Measurements from ENCODE around the gene FLOT2. TPM values are rescaled to one million over a fixed set of nuclear protein-coding genes. Genes with fewer than 3 reads are reported as not detected.
A peak's percentile ranks its signal among the peaks of the same experiment; 100 is the strongest.

The FLOT2 gene
- total RNA-seq, 1 experiment from 2014 or later, result 23.1 TPM

- DNase-seq (no peak), ATAC-seq (no peak)
- Histone ChIP-seq H4K20me1 (ENCODE audit: low read length) (peaks cover 9% of the 10 kb centered on the region; the same call in 1 of the 2 replicates), H3K9ac (ENCODE audit: low read length) (peak overlapping the region; percentile 66), H3K9me3 (ENCODE audit: low read length) (no peaks in the 10 kb centered on the region), H3K4me3 (ENCODE audit: low read length) (no peak overlapping the region), H3K36me3 (ENCODE audit: low read depth, low read length) (peaks cover 47% of the 10 kb centered on the region), H3K4me1 (ENCODE audit: insufficient read depth, low read length) (peaks cover 18% of the 10 kb centered on the region), H2AFZ (ENCODE audit: low read length) (no peak overlapping the region), H3K79me2 (ENCODE audit: low read length) (peaks cover 38% of the 10 kb centered on the region), H3K27me3 (ENCODE audit: low read length) (no peaks in the 10 kb centered on the region), H3F3A (ENCODE audit: low read length, unreplicated experiment) (no peaks in the 10 kb centered on the region), H3K9me2 (replicated peaks; ENCODE audit: low read length) (no peaks in the 10 kb centered on the region), H3K4me2 (ENCODE audit: low read length) (no peak overlapping the region), H3K27ac (ENCODE audit: low read length) (peak overlapping the region; percentile 93)
- BruUV-seq (replicated peaks), result no TSS peak
- TF ChIP-seq EZH2 (IDR thresholded peaks at IDR 0.05; ENCODE audit: low read length, unreplicated experiment), result no peak
- no peak for TF ChIP-seq EZH2phosphoT487 (IDR thresholded peaks at IDR 0.05; ENCODE audit: borderline replicate concordance, low read length)
- TF ChIP-seq, protein P1, sequence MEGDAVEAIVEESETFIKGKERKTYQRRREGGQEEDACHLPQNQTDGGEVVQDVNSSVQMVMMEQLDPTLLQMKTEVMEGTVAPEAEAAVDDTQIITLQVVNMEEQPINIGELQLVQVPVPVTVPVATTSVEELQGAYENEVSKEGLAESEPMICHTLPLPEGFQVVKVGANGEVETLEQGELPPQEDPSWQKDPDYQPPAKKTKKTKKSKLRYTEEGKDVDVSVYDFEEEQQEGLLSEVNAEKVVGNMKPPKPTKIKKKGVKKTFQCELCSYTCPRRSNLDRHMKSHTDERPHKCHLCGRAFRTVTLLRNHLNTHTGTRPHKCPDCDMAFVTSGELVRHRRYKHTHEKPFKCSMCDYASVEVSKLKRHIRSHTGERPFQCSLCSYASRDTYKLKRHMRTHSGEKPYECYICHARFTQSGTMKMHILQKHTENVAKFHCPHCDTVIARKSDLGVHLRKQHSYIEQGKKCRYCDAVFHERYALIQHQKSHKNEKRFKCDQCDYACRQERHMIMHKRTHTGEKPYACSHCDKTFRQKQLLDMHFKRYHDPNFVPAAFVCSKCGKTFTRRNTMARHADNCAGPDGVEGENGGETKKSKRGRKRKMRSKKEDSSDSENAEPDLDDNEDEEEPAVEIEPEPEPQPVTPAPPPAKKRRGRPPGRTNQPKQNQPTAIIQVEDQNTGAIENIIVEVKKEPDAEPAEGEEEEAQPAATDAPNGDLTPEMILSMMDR (conservative IDR thresholded peaks at IDR 0.05; ENCODE audit: low read depth, low read length), result no peak
- intact Hi-C loops (cut with micrococcal nuclease), result loop anchor here (1.0 kb wide), 1 partner anchor 20 kb away; no protein-coding TSS in a partner anchor
- ChIA-PET POLR2A (ENCODE audit: unreplicated experiment) (no interaction called here), CTCF (no interaction called here)
Measured at GRCh38 chr17:28926366-28926765, 28.8 kb upstream of the FLOT2 start.

DNA sequence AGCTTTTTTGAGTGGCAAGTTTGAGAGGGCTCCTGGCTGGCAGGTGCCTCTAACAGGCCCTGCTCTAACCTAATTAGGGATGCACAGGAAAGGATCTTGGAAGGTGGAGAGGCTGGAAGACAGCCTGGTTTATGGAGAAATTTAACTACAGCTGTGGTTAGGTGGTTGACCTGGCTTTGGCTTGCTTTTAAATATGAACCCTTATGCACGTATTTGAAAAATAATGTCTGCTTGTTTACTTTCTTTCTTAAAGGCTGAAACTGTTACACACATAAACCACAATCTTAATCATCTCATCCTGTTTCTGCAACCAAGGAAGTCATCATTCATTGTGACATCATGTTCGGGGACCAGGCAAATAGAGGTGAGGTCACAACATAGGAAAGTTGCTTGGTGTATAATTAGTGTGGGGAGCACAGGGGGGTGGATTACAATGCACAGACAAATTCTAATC, 28.4 kb upstream of the FLOT2 start:
- no peaks in the 10 kb centered on the region for H3K27me3 ChIP-seq (ENCODE audit: low read length)
- H3K9me2 ChIP-seq (replicated peaks; ENCODE audit: low read length), result no peaks in the 10 kb centered on the region
- intact Hi-C loops (cut with micrococcal nuclease), result loop anchor here (1.0 kb wide), 1 partner anchor 20 kb away; no protein-coding TSS in a partner anchor
- ChIA-PET POLR2A (ENCODE audit: unreplicated experiment) (no interaction called here), CTCF (no interaction called here)
- H4K20me1 ChIP-seq (ENCODE audit: low read length), result peaks cover 9% of the 10 kb centered on the region; the same call in 1 of the 2 replicates
- DNase-seq, result peak; percentile 74
- H3F3A ChIP-seq (ENCODE audit: low read length, unreplicated experiment), result no peaks in the 10 kb centered on the region
- no peak overlapping the region for H2AFZ ChIP-seq (ENCODE audit: low read length)
- H3K4me2 ChIP-seq (ENCODE audit: low read length), result peak overlapping the region; percentile 45
- H3K4me3 ChIP-seq (ENCODE audit: low read length), result no peak overlapping the region
- no TSS peak for BruUV-seq (replicated peaks)
- TF ChIP-seq EZH2 (IDR thresholded peaks at IDR 0.05; ENCODE audit: low read length, unreplicated experiment) (no peak), EZH2phosphoT487 (IDR thresholded peaks at IDR 0.05; ENCODE audit: borderline replicate concordance, low read length) (no peak)
- TF ChIP-seq, protein P1 (conservative IDR thresholded peaks at IDR 0.05; ENCODE audit: low read depth, low read length), result no peak
- peaks cover 37% of the 10 kb centered on the region for H3K79me2 ChIP-seq (ENCODE audit: low read length)
- peak overlapping the region; percentile 93 for H3K27ac ChIP-seq (ENCODE audit: low read length)
- peaks cover 49% of the 10 kb centered on the region for H3K36me3 ChIP-seq (ENCODE audit: low read depth, low read length)
- ATAC-seq, result peak; percentile 93
- H3K4me1 ChIP-seq (ENCODE audit: insufficient read depth, low read length), result peaks cover 18% of the 10 kb centered on the region
- peak overlapping the region; percentile 66 for H3K9ac ChIP-seq (ENCODE audit: low read length)
- no peaks in the 10 kb centered on the region for H3K9me3 ChIP-seq (ENCODE audit: low read length)

- H3K79me2 ChIP-seq (ENCODE audit: low read length), result peaks cover 12% of the 10 kb centered on the region; the same call in 1 of the 2 replicates
- H3K27me3 ChIP-seq (ENCODE audit: low read length), result no peaks in the 10 kb centered on the region
- no peaks in the 10 kb centered on the region for H3F3A ChIP-seq (ENCODE audit: low read length, unreplicated experiment)
- H3K9me2 ChIP-seq (replicated peaks; ENCODE audit: low read length), result no peaks in the 10 kb centered on the region
- H3K27ac ChIP-seq (ENCODE audit: low read length), result no peak overlapping the region
- BruUV-seq (replicated peaks), result no TSS peak
- H2AFZ ChIP-seq (ENCODE audit: low read length), result no peak overlapping the region
- peaks cover 4% of the 10 kb centered on the region for H3K4me1 ChIP-seq (ENCODE audit: insufficient read depth, low read length)
- no peak overlapping the region for H3K4me3 ChIP-seq (ENCODE audit: low read length)
- ChIA-PET POLR2A (ENCODE audit: unreplicated experiment) (no interaction called here), CTCF (no interaction called here)
- DNase-seq, result no peak
- peaks cover 57% of the 10 kb centered on the region for H3K36me3 ChIP-seq (ENCODE audit: low read depth, low read length)
- ATAC-seq, result no peak
- H4K20me1 ChIP-seq (ENCODE audit: low read length), result peaks cover 3% of the 10 kb centered on the region; the same call in 1 of the 2 replicates
- H3K9me3 ChIP-seq (ENCODE audit: low read length), result no peaks in the 10 kb centered on the region
- TF ChIP-seq EZH2 (IDR thresholded peaks at IDR 0.05; ENCODE audit: low read length, unreplicated experiment) (no peak), EZH2phosphoT487 (IDR thresholded peaks at IDR 0.05; ENCODE audit: borderline replicate concordance, low read length) (no peak)
- TF ChIP-seq, protein P1 (conservative IDR thresholded peaks at IDR 0.05; ENCODE audit: low read depth, low read length), result no peak
- no peak overlapping the region for H3K4me2 ChIP-seq (ENCODE audit: low read length)
- H3K9ac ChIP-seq (ENCODE audit: low read length), result no peak overlapping the region
- intact Hi-C loops (cut with micrococcal nuclease), result no loop called here
Measured at GRCh38 chr17:28920201-28920600, 22.7 kb upstream of the FLOT2 start.
